HepG2 (cell line): ENCODE data around the gene CGNL1. TPM values are rescaled to one million over a fixed set of nuclear protein-coding genes. Genes with fewer than 3 reads are reported as not detected.

Source experiments
- ATAC-seq: fragments of 200-7000 bp; cut with Tn5 transposase; 3 replicates; pipeline ENCODE4 v1.9.1; 2020; ENCODE audit warnings: mild to moderate bottlenecking, moderate library complexity
- BruUV-seq: library from RNA; stranded (reverse); fragments of 400-500 nt; replicated peaks from 2 replicates; lab custom pipeline; 2021; lab: Mats Ljungman, UMichigan
- CTCF ChIA-PET: fragments of 300-600 bp; formaldehyde crosslinking; extraction: SDS; loops from one replicate; lab custom pipeline; 2021; ENCODE audit warnings: low total read pairs, inconsistent platforms, low intra/inter-chr PET ratio; lab: Yijun Ruan, JAX
- POLR2A ChIA-PET: fragments of 350-600 bp; sonication (Branson Sonifier 250); formaldehyde crosslinking; loops from one replicate; lab custom pipeline; 2020; ENCODE audit warnings: antibody characterized with exemption, inconsistent platforms; lab: Yijun Ruan, JAX
- DNase-seq: peaks from one replicate; pipeline ENCODE4 v3.0.0-alpha.2; 2015; ENCODE audit warnings: low spot score
- FAIRE-seq: peaks from 3 replicates; lab custom pipeline; 2011; peaks lifted over from hg19 to GRCh38; lab: Jason Lieb, UNC
- H2AFZ ChIP-seq: one replicate; pipeline ENCODE4 v1.6.1; 2011; ENCODE audit warnings: low read length, inconsistent platforms
- H3K27ac ChIP-seq: fragments of 300-600 bp; 3 replicates; pipeline ENCODE4 v1.8.0; 2011; ENCODE audit warnings: mixed run types, mild to moderate bottlenecking, mixed read lengths, low read length, inconsistent platforms; ENCODE audit not compliant: insufficient read depth; ENCODE audit errors: extremely low read length
- H3K27me3 ChIP-seq, 2 experiments: fragments of 200-600 bp in 1 of 2; 2 replicates in 1 of 2; 3 replicates in 1 of 2; pipeline versions ENCODE4 v1.6.0 to v1.8.0; 2011; ENCODE audit warnings: low read length in 2 of 2, mild to moderate bottlenecking in 2 of 2, moderate library complexity in 2 of 2, inconsistent platforms in 1 of 2; ENCODE audit not compliant: insufficient read depth in 2 of 2, control insufficient read depth in 1 of 2
- H3K36me3 ChIP-seq, 2 experiments: fragments of 200-600 bp in 1 of 2; replicated peaks in 1 of 2; 2 replicates in 1 of 2; 3 replicates in 1 of 2; pipeline versions ENCODE4 v1.5.1 to v1.8.0; 2011; ENCODE audit warnings: low read length in 2 of 2, inconsistent platforms in 1 of 2; ENCODE audit not compliant: insufficient read depth in 2 of 2, control insufficient read depth in 1 of 2
- H3K4me1 ChIP-seq: 2 replicates; pipeline ENCODE4 v1.5.1; 2012; ENCODE audit warnings: low read length, inconsistent platforms; ENCODE audit not compliant: insufficient read depth
- H3K4me2 ChIP-seq: 2 replicates; pipeline ENCODE4 v1.6.0; 2011; ENCODE audit warnings: low read depth, low read length, inconsistent platforms
- H3K4me3 ChIP-seq, 3 experiments: fragments of 200-600 bp in 1 of 3; sonication (generic), shearing (Covaris generic) in 1 of 3; replicated peaks in 1 of 3; 2 replicates each; pipeline ENCODE4 v1.5.1; 2011 to 2016; ENCODE audit warnings: low read length in 3 of 3, inconsistent platforms in 2 of 3, low read depth in 2 of 3, mild to moderate bottlenecking in 2 of 3, control low read depth in 1 of 3, mixed read lengths in 1 of 3; ENCODE audit not compliant: insufficient read depth in 1 of 3
- H3K79me2 ChIP-seq: one replicate; pipeline ENCODE4 v1.6.1; 2011; ENCODE audit warnings: low read length, inconsistent platforms; ENCODE audit not compliant: insufficient read depth
- H3K9ac ChIP-seq: 2 replicates; pipeline ENCODE4 v1.6.0; 2011; ENCODE audit warnings: mild to moderate bottlenecking, low read depth, low read length, inconsistent platforms; ENCODE audit not compliant: insufficient read depth
- H3K9me3 ChIP-seq: 2 replicates; pipeline ENCODE4 v1.5.1; 2012; ENCODE audit warnings: mild to moderate bottlenecking, low read length
- H4K20me1 ChIP-seq: 2 replicates; pipeline ENCODE4 v1.6.0; 2011; ENCODE audit warnings: inconsistent platforms, mild to moderate bottlenecking, low read length, moderate library complexity; ENCODE audit not compliant: insufficient read depth
- IKZF1 ChIP-seq: fragments of 450-650 bp; IDR thresholded peaks from 2 replicates; pipeline ENCODE4 v1.7.1; 2016
- ZBTB21 ChIP-seq: sonication (generic); formaldehyde crosslinking; IDR thresholded peaks from 2 replicates; pipeline ENCODE4 v1.4.0; 2020; ENCODE audit warnings: missing genetic modification reagents
- ZNF550 ChIP-seq: sonication (generic); formaldehyde crosslinking; IDR thresholded peaks from 2 replicates; pipeline ENCODE4 v1.4.0; 2020; ENCODE audit warnings: mild to moderate bottlenecking, missing genetic modification reagents, borderline replicate concordance
- ZNF841 ChIP-seq: sonication (generic); formaldehyde crosslinking; IDR thresholded peaks from 2 replicates; pipeline ENCODE4 v1.8.1; 2023; ENCODE audit warnings: missing genetic modification reagents, borderline replicate concordance
- ZZZ3 ChIP-seq: sonication (generic); formaldehyde crosslinking; IDR thresholded peaks from 2 replicates; pipeline ENCODE4 v1.4.0; 2020; ENCODE audit warnings: missing genetic modification reagents, mild to moderate bottlenecking, borderline replicate concordance
- WGBS: methylation state at CpG from one replicate; pipeline ENCODE4 v1.1.6; 2017; ENCODE audit warnings: low lambda C conversion rate; 5-methylcytosine and 5-hydroxymethylcytosine counted together
- in situ Hi-C: cut with HindIII; loops from 2 replicates; pipeline ENCODE4 v1.10.0; 2017; ENCODE audit warnings: low pct_unique_long_range_greater_than_20kb; ENCODE audit not compliant: extremely low pct_ligation_motif_present
- intact Hi-C: fragments of 100-400 bp; cut with micrococcal nuclease; formaldehyde crosslinking; loops from one replicate; pipeline ENCODE4 v1.10.0; 2022; ENCODE audit not compliant: unreplicated experiment
- polyA plus RNA-seq, 8 experiments: library from polyadenylated mRNA; depleted of rRNA in 3 of 8; stranded (reverse) in 7 of 8; unstranded in 1 of 8; fragments of >200 nt; fragmentation: Illumina TruSeq in 4 of 8; extraction: Trizol in 4 of 8; gene quantifications; 2 replicates each; pipeline versions ENCODE4 v1.2.1 to v1.2.3, GENCODE V29; 2011 to 2016; ENCODE audit warnings: low read depth in 4 of 8, missing spikeins in 1 of 8, mixed read lengths in 1 of 8; ENCODE audit not compliant: insufficient read depth in 1 of 8
- total RNA-seq, 5 experiments: library from RNA; depleted of rRNA; stranded (reverse); fragments of >200 nt; fragmentation: Illumina TruSeq; extraction: Trizol; gene quantifications; 2 replicates each; pipeline ENCODE4 v1.2.3, GENCODE V29; 2016; ENCODE audit warnings: low read depth in 1 of 5
- TF ChIP-seq, protein P1 (sequence below): sonication (generic); formaldehyde crosslinking; IDR thresholded peaks from 2 replicates; pipeline ENCODE4 v1.4.0; 2020; ENCODE audit warnings: mild to moderate bottlenecking, missing genetic modification reagents
- TF ChIP-seq, protein P2 (sequence below): sonication (generic); formaldehyde crosslinking; IDR thresholded peaks from 2 replicates; pipeline ENCODE4 v1.4.0; 2020; ENCODE audit warnings: mild to moderate bottlenecking, low read depth, missing genetic modification reagents
- TF ChIP-seq, protein P3 (sequence below): sonication (generic); formaldehyde crosslinking; IDR thresholded peaks from 2 replicates; pipeline ENCODE4 v1.4.0; 2020; ENCODE audit warnings: missing genetic modification reagents
- TF ChIP-seq, protein P4 (sequence below): sonication (generic); formaldehyde crosslinking; conservative IDR thresholded peaks from 2 replicates; pipeline ENCODE4 v1.8.1; 2023; ENCODE audit warnings: missing genetic modification reagents

Gene CGNL1
- total and polyA plus RNA-seq, 2 of the 13 experiments (the other 11 are each of a cell fraction or from before 2014, with no cell fraction given), result 5.6 to 15.6 TPM

DNA sequence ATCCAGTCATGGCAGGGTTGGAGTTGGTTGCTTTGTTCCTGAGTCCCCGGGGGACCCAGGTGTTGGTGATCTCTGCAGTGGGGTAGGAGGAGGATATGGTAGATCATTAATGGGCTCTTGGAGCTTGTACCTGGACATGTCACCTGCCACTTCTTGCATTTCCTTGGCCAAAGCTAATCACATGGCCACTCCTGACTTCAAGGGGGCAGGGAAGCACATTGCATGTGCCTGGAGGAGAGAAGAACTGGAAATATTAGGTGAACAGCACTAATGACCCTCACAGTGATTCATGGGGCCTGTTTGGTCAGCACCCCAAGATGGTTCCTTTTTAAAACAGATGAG lies 128.3 kb downstream of the CGNL1 start:
- Histone ChIP-seq H3K27me3 (no peaks in the 10 kb centered on the region), H3K36me3 (no peaks in the 10 kb centered on the region), H3K79me2 (no peaks in the 10 kb centered on the region), H3K4me1 (peaks cover 71% of the 10 kb centered on the region), H3K27ac (no peak overlapping the region), H3K4me3 (no peak overlapping the region), H3K4me2 (no peak overlapping the region), H3K9me3 (no peaks in the 10 kb centered on the region), H3K9ac (no peak overlapping the region), H2AFZ (no peak overlapping the region), H4K20me1 (no peaks in the 10 kb centered on the region)
- FAIRE-seq, result no peak
- DNase-seq, result no peak
- ChIA-PET CTCF (no interaction called here), POLR2A (no interaction called here)
- TF ChIP-seq, protein P1, sequence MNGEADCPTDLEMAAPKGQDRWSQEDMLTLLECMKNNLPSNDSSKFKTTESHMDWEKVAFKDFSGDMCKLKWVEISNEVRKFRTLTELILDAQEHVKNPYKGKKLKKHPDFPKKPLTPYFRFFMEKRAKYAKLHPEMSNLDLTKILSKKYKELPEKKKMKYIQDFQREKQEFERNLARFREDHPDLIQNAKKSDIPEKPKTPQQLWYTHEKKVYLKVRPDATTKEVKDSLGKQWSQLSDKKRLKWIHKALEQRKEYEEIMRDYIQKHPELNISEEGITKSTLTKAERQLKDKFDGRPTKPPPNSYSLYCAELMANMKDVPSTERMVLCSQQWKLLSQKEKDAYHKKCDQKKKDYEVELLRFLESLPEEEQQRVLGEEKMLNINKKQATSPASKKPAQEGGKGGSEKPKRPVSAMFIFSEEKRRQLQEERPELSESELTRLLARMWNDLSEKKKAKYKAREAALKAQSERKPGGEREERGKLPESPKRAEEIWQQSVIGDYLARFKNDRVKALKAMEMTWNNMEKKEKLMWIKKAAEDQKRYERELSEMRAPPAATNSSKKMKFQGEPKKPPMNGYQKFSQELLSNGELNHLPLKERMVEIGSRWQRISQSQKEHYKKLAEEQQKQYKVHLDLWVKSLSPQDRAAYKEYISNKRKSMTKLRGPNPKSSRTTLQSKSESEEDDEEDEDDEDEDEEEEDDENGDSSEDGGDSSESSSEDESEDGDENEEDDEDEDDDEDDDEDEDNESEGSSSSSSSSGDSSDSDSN (CRISPR knock-in tag), result no peak
- TF ChIP-seq, protein P2, sequence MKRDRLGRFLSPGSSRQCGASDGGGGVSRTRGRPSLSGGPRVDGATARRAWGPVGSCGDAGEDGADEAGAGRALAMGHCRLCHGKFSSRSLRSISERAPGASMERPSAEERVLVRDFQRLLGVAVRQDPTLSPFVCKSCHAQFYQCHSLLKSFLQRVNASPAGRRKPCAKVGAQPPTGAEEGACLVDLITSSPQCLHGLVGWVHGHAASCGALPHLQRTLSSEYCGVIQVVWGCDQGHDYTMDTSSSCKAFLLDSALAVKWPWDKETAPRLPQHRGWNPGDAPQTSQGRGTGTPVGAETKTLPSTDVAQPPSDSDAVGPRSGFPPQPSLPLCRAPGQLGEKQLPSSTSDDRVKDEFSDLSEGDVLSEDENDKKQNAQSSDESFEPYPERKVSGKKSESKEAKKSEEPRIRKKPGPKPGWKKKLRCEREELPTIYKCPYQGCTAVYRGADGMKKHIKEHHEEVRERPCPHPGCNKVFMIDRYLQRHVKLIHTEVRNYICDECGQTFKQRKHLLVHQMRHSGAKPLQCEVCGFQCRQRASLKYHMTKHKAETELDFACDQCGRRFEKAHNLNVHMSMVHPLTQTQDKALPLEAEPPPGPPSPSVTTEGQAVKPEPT, result no peak
- TF ChIP-seq ZNF841 (CRISPR knock-in tag) (no peak), ZBTB21 (CRISPR knock-in tag) (no peak), ZNF550 (no peak), ZZZ3 (no peak), IKZF1 (no peak)
- TF ChIP-seq, protein P3, sequence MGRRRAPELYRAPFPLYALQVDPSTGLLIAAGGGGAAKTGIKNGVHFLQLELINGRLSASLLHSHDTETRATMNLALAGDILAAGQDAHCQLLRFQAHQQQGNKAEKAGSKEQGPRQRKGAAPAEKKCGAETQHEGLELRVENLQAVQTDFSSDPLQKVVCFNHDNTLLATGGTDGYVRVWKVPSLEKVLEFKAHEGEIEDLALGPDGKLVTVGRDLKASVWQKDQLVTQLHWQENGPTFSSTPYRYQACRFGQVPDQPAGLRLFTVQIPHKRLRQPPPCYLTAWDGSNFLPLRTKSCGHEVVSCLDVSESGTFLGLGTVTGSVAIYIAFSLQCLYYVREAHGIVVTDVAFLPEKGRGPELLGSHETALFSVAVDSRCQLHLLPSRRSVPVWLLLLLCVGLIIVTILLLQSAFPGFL (CRISPR knock-in tag), result no peak
- TF ChIP-seq, protein P4, sequence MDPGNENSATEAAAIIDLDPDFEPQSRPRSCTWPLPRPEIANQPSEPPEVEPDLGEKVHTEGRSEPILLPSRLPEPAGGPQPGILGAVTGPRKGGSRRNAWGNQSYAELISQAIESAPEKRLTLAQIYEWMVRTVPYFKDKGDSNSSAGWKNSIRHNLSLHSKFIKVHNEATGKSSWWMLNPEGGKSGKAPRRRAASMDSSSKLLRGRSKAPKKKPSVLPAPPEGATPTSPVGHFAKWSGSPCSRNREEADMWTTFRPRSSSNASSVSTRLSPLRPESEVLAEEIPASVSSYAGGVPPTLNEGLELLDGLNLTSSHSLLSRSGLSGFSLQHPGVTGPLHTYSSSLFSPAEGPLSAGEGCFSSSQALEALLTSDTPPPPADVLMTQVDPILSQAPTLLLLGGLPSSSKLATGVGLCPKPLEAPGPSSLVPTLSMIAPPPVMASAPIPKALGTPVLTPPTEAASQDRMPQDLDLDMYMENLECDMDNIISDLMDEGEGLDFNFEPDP (CRISPR knock-in tag), result no peak
- intact Hi-C loops (no loop called here), in situ Hi-C loops (no loop called here)
- 88% methylated on average over 1 of the region's 1 CpG for WGBS
- BruUV-seq, result no TSS peak
- ATAC-seq, result no peak
